ENCODE data around the gene APP.

The APP gene

DNA sequence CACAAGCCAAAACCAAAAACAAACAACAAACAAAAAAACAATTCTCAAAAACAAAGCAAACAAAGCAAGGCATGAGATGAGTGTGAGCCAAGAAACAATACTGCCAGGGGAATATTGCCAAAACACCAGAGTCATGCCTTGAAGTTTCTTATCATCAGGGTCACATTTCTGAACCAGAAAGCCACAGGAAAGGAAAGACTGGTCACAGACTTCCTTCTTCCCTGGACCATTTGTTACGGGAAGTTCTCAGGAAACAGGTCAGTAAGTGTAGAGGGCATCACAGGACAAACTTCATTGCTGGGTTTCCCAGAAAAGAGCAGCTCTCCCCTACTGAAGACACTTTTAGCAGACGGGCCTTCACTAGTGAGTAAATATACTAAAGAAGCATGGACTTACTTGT is 244.6 kb downstream of the APP start:
- CTCF ChIA-PET, result interaction anchor here (0.6 kb wide), 1 partner anchor 11 kb away, joined by 3 read pairs; no protein-coding TSS in a partner anchor
- POLR2A ChIA-PET, result no interaction called here
- H3K36me3 ChIP-seq (ENCODE audit: control insufficient read depth in 2 of 2, insufficient read depth in 1 of 2, low read length in 2 of 2), result no peaks in the 10 kb centered on the region
- H3K4me1 ChIP-seq (ENCODE audit: control insufficient read depth, insufficient read depth, low read length), result no peaks in the 10 kb centered on the region
- no peak overlapping the region for H3K4me3 ChIP-seq (ENCODE audit: low read depth, low read length)
- no peak overlapping the region for H3K27ac ChIP-seq (ENCODE audit: extremely low read depth, low read depth, low read length)
- no peaks in the 10 kb centered on the region for H3K9me3 ChIP-seq (ENCODE audit: control insufficient read depth, insufficient read depth, low read depth, low read length)
- TF ChIP-seq, protein P1, sequence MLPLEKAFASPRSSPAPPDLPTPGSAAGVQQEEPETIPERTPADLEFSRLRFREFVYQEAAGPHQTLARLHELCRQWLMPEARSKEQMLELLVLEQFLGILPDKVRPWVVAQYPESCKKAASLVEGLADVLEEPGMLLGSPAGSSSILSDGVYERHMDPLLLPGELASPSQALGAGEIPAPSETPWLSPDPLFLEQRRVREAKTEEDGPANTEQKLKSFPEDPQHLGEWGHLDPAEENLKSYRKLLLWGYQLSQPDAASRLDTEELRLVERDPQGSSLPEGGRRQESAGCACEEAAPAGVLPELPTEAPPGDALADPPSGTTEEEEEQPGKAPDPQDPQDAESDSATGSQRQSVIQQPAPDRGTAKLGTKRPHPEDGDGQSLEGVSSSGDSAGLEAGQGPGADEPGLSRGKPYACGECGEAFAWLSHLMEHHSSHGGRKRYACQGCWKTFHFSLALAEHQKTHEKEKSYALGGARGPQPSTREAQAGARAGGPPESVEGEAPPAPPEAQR (tag by site-specific recombination; IDR thresholded peaks at IDR 0.05), result no peak
- no peak for TF ChIP-seq ZNF561 (tag by site-specific recombination; IDR thresholded peaks at IDR 0.05; ENCODE audit: borderline replicate concordance)
- TF ChIP-seq, protein P2, sequence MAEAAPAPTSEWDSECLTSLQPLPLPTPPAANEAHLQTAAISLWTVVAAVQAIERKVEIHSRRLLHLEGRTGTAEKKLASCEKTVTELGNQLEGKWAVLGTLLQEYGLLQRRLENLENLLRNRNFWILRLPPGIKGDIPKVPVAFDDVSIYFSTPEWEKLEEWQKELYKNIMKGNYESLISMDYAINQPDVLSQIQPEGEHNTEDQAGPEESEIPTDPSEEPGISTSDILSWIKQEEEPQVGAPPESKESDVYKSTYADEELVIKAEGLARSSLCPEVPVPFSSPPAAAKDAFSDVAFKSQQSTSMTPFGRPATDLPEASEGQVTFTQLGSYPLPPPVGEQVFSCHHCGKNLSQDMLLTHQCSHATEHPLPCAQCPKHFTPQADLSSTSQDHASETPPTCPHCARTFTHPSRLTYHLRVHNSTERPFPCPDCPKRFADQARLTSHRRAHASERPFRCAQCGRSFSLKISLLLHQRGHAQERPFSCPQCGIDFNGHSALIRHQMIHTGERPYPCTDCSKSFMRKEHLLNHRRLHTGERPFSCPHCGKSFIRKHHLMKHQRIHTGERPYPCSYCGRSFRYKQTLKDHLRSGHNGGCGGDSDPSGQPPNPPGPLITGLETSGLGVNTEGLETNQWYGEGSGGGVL (tag by site-specific recombination; IDR thresholded peaks at IDR 0.05), result no peak
- TF ChIP-seq TCF7L2 (IDR thresholded peaks at IDR 0.05; ENCODE audit: borderline replicate concordance, low read depth, low read length), result no peak
- TF ChIP-seq EGR2 (tag by site-specific recombination; IDR thresholded peaks at IDR 0.05; ENCODE audit: low read depth), result no peak
- TF ChIP-seq ZNF202 (tag by site-specific recombination; IDR thresholded peaks at IDR 0.05; ENCODE audit: borderline replicate concordance), result no peak
- TF ChIP-seq SCRT2 (tag by site-specific recombination; IDR thresholded peaks at IDR 0.05), result no peak
- TF ChIP-seq, protein P3, sequence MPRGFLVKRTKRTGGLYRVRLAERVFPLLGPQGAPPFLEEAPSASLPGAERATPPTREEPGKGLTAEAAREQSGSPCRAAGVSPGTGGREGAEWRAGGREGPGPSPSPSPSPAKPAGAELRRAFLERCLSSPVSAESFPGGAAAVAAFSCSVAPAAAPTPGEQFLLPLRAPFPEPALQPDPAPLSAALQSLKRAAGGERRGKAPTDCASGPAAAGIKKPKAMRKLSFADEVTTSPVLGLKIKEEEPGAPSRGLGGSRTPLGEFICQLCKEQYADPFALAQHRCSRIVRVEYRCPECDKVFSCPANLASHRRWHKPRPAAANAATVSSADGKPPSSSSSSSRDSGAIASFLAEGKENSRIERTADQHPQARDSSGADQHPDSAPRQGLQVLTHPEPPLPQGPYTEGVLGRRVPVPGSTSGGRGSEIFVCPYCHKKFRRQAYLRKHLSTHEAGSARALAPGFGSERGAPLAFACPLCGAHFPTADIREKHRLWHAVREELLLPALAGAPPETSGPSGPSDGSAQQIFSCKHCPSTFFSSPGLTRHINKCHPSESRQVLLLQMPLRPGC (tag by site-specific recombination; IDR thresholded peaks at IDR 0.05), result no peak
- TF ChIP-seq ZNF266 (tag by site-specific recombination; IDR thresholded peaks at IDR 0.05; ENCODE audit: low read depth), result no peak
- TF ChIP-seq, protein P4, sequence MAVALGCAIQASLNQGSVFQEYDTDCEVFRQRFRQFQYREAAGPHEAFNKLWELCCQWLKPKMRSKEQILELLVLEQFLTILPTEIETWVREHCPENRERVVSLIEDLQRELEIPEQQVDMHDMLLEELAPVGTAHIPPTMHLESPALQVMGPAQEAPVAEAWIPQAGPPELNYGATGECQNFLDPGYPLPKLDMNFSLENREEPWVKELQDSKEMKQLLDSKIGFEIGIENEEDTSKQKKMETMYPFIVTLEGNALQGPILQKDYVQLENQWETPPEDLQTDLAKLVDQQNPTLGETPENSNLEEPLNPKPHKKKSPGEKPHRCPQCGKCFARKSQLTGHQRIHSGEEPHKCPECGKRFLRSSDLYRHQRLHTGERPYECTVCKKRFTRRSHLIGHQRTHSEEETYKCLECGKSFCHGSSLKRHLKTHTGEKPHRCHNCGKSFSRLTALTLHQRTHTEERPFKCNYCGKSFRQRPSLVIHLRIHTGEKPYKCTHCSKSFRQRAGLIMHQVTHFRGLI (tag by site-specific recombination; IDR thresholded peaks at IDR 0.05), result no peak
- no peak for TF ChIP-seq KLF8 (tag by site-specific recombination; IDR thresholded peaks at IDR 0.05)
- TF ChIP-seq, protein P5, sequence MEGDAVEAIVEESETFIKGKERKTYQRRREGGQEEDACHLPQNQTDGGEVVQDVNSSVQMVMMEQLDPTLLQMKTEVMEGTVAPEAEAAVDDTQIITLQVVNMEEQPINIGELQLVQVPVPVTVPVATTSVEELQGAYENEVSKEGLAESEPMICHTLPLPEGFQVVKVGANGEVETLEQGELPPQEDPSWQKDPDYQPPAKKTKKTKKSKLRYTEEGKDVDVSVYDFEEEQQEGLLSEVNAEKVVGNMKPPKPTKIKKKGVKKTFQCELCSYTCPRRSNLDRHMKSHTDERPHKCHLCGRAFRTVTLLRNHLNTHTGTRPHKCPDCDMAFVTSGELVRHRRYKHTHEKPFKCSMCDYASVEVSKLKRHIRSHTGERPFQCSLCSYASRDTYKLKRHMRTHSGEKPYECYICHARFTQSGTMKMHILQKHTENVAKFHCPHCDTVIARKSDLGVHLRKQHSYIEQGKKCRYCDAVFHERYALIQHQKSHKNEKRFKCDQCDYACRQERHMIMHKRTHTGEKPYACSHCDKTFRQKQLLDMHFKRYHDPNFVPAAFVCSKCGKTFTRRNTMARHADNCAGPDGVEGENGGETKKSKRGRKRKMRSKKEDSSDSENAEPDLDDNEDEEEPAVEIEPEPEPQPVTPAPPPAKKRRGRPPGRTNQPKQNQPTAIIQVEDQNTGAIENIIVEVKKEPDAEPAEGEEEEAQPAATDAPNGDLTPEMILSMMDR (tag by site-specific recombination; IDR thresholded peaks at IDR 0.05), result no peak
- no peak for TF ChIP-seq ZNF404 (tag by site-specific recombination; IDR thresholded peaks at IDR 0.05)
- no peak for TF ChIP-seq ZXDB (tag by site-specific recombination; IDR thresholded peaks at IDR 0.05)
- no peak for TF ChIP-seq ZNF292 (tag by site-specific recombination; IDR thresholded peaks at IDR 0.05; ENCODE audit: borderline replicate concordance, low read depth)
- TF ChIP-seq ZNF16 (tag by site-specific recombination; IDR thresholded peaks at IDR 0.05; ENCODE audit: low read depth), result no peak

Measured in HEK293 (cell line).